Colonic mucosa (tissue), 4 donors: ENCODE results near the gene ARL6. TPM values are rescaled to one million over a fixed set of nuclear protein-coding genes. Genes with fewer than 3 reads are reported as not detected.

ENCODE experiments used
- DNase-seq: peaks from one replicate; pipeline ENCODE4 v3.0.0-alpha.2; 2020
- H3K27ac ChIP-seq: fragments of 200-600 bp; one replicate; pipeline ENCODE4 v1.8.0; 2021
- H3K27me3 ChIP-seq: fragments of 200-600 bp; one replicate; pipeline ENCODE4 v1.8.0; 2021
- H3K36me3 ChIP-seq: fragments of 200-600 bp; one replicate; pipeline ENCODE4 v1.8.0; 2021
- H3K4me1 ChIP-seq: fragments of 200-600 bp; one replicate; pipeline ENCODE4 v1.8.0; 2021; ENCODE audit warnings: mild to moderate bottlenecking
- H3K4me3 ChIP-seq: fragments of 200-600 bp; one replicate; pipeline ENCODE4 v1.8.0; 2021
- H3K9ac ChIP-seq, 2 donors: one replicate each; pipeline ENCODE4 v1.7.0; 2013; ENCODE audit warnings: control low read depth in 2 of 2, low read depth in 2 of 2, low read length in 2 of 2
- H3K9me3 ChIP-seq: fragments of 200-600 bp; one replicate; pipeline ENCODE4 v1.8.0; 2021
- CTCF ChIP-seq: fragments of 200-600 bp; IDR thresholded peaks from one replicate; pipeline ENCODE4 v1.8.0; 2022; ENCODE audit warnings: antibody characterized with exemption, mild to moderate bottlenecking
- intact Hi-C: fragments of 100-400 bp; cut with DNase I; formaldehyde crosslinking; loops from one replicate; pipeline ENCODE4 v1.14.1; 2022
- total RNA-seq, 2 donors: library from RNA; stranded (reverse); fragmentation: NEBNext Ultra II Directional in 1 of 2; extraction: Animal tissue kit (Norgen Biotek cat#: 25700) in 1 of 2; gene quantifications; one replicate each; pipeline ENCODE4 v1.2.1, GENCODE V29; 2021
- donor health status: healthy.
- donor health status: DM: no; HTN: no; CAD: no.
- donor health status: DM: no; HTN: no; CAD: no.

Gene ARL6
- total RNA-seq, 2 donors from 2014 or later, result 2.8 to 3.5 TPM

GRCh38 chr3:97772926-97773325, 8.4 kb downstream of the ARL6 start:
- intact Hi-C loops, result no loop called here
- H3K4me1 ChIP-seq, result no peaks in the 10 kb centered on the region
- no peaks in the 10 kb centered on the region for H3K9me3 ChIP-seq
- H3K27ac ChIP-seq, result no peak overlapping the region
- H3K9ac ChIP-seq, result no peak overlapping the region
- H3K4me3 ChIP-seq, result no peak overlapping the region
- no peak for DNase-seq
- H3K36me3 ChIP-seq, result no peaks in the 10 kb centered on the region
- no peak for TF ChIP-seq CTCF
- no peaks in the 10 kb centered on the region for H3K27me3 ChIP-seq

- intact Hi-C loops, result no loop called here
- DNase-seq, result no peak
- H3K27ac ChIP-seq, result no peak overlapping the region
- no peaks in the 10 kb centered on the region for H3K9me3 ChIP-seq
- no peaks in the 10 kb centered on the region for H3K4me1 ChIP-seq
- TF ChIP-seq CTCF, result no peak
- no peaks in the 10 kb centered on the region for H3K36me3 ChIP-seq
- H3K4me3 ChIP-seq, result no peak overlapping the region
- H3K27me3 ChIP-seq, result no peaks in the 10 kb centered on the region
- no peak overlapping the region for H3K9ac ChIP-seq
Measured at GRCh38 chr3:97778152-97778551, 13.6 kb downstream of the ARL6 start.

GRCh38 chr3:97793420-97794019, 29.0 kb downstream of the ARL6 start:
- no peaks in the 10 kb centered on the region for H3K27me3 ChIP-seq
- H3K9me3 ChIP-seq, result no peaks in the 10 kb centered on the region
- peak; percentile 67 for TF ChIP-seq CTCF
- H3K27ac ChIP-seq, result no peak overlapping the region
- H3K36me3 ChIP-seq, result no peaks in the 10 kb centered on the region
- no peak overlapping the region for H3K9ac ChIP-seq
- DNase-seq, result no peak
- intact Hi-C loops, result loop anchor here (2.0 to 10.0 kb wide), 3 partner anchors 141 to 531 kb away; no protein-coding TSS in a partner anchor
- H3K4me3 ChIP-seq, result no peak overlapping the region
- no peaks in the 10 kb centered on the region for H3K4me1 ChIP-seq

GRCh38 chr3:97795951-97796350, 31.4 kb downstream of the ARL6 start:
- intact Hi-C loops, result loop anchor here (10.0 kb wide), 2 partner anchors 139 to 529 kb away; no protein-coding TSS in a partner anchor
- TF ChIP-seq CTCF, result no peak
- H3K4me1 ChIP-seq, result no peaks in the 10 kb centered on the region
- DNase-seq, result no peak
- no peaks in the 10 kb centered on the region for H3K36me3 ChIP-seq
- H3K9ac ChIP-seq, result no peak overlapping the region
- no peaks in the 10 kb centered on the region for H3K9me3 ChIP-seq
- no peaks in the 10 kb centered on the region for H3K27me3 ChIP-seq
- H3K4me3 ChIP-seq, result no peak overlapping the region
- no peak overlapping the region for H3K27ac ChIP-seq

- no peaks in the 10 kb centered on the region for H3K9me3 ChIP-seq
- no peak overlapping the region for H3K27ac ChIP-seq
- no peak for DNase-seq
- H3K9ac ChIP-seq, result no peak overlapping the region
- TF ChIP-seq CTCF, result no peak
- H3K4me1 ChIP-seq, result no peaks in the 10 kb centered on the region
- intact Hi-C loops, result no loop called here
- H3K4me3 ChIP-seq, result no peak overlapping the region
- H3K36me3 ChIP-seq, result no peaks in the 10 kb centered on the region
- no peaks in the 10 kb centered on the region for H3K27me3 ChIP-seq
Measured at GRCh38 chr3:97804471-97804870, 39.9 kb downstream of the ARL6 start.
